HG03039 (cell line): Measurements from ENCODE around the gene TMEM271.
"Not testable (repeated sequence)": the region's sequence is repeated elsewhere in the genome, so short reads cannot be mapped to it uniquely, and the experiment has no call there.

Source experiments
- ATAC-seq: cut with Tn5 transposase; IDR thresholded peaks from one replicate; pipeline ENCODE4 v1.9.1; 2021; ENCODE audit warnings: mild to moderate bottlenecking, moderate library complexity; ENCODE audit not compliant: unreplicated experiment

TMEM271 gene

GRCh38 chr4:610411-611261 lies 34.5 kb upstream of the TMEM271 start:
- no peak for ATAC-seq

GRCh38 chr4:609400-610050 lies 33.4 kb upstream of the TMEM271 start:
- no peak for ATAC-seq

GRCh38 chr4:608236-608635 lies 32.1 kb upstream of the TMEM271 start:
- ATAC-seq, result no peak

GRCh38 chr4:605702-606425 lies 29.8 kb upstream of the TMEM271 start:
- ATAC-seq, result no peak

GRCh38 chr4:604131-604530 lies 28.0 kb upstream of the TMEM271 start:
- no peak for ATAC-seq

GRCh38 chr4:602559-602942 lies 26.5 kb upstream of the TMEM271 start:
- ATAC-seq, result no peak

- ATAC-seq, result no peak
Observed at GRCh38 chr4:601612-602558, 25.8 kb upstream of the TMEM271 start.

GRCh38 chr4:600850-601515 lies 24.9 kb upstream of the TMEM271 start:
- no peak for ATAC-seq

- no peak for ATAC-seq
Observed at GRCh38 chr4:600166-600565, 24.1 kb upstream of the TMEM271 start.

GRCh38 chr4:598925-599324 lies 22.8 kb upstream of the TMEM271 start:
- no peak for ATAC-seq

- ATAC-seq, result no peak
Observed at GRCh38 chr4:592825-593520, 16.9 kb upstream of the TMEM271 start.

- not testable (repeated sequence) for ATAC-seq
Observed at GRCh38 chr4:592178-592577, 16.1 kb upstream of the TMEM271 start.

- no peak for ATAC-seq
Observed at GRCh38 chr4:590313-590841, 14.3 kb upstream of the TMEM271 start.

GRCh38 chr4:589219-589963 lies 13.3 kb upstream of the TMEM271 start:
- no peak for ATAC-seq

GRCh38 chr4:588351-588849 lies 12.3 kb upstream of the TMEM271 start:
- ATAC-seq, result no peak

- ATAC-seq, result no peak
Observed at GRCh38 chr4:587671-588350, 11.7 kb upstream of the TMEM271 start.

- ATAC-seq, result no peak
Observed at GRCh38 chr4:583820-584219, 7.7 kb upstream of the TMEM271 start.
